Activated effector memory CD4-positive, alpha-beta T cell treated with Interleukin-2 at 50 U/mL for 16 hours (primary cell): Measurements from ENCODE around the gene CIAO1.
"Not testable (repeated sequence)": the region's sequence is repeated elsewhere in the genome, so short reads cannot be mapped to it uniquely, and the experiment has no call there.

Experiments used
- DNase-seq: peaks from one replicate; pipeline ENCODE4 v3.0.0-alpha.2; 2020

CIAO1 gene

DNA sequence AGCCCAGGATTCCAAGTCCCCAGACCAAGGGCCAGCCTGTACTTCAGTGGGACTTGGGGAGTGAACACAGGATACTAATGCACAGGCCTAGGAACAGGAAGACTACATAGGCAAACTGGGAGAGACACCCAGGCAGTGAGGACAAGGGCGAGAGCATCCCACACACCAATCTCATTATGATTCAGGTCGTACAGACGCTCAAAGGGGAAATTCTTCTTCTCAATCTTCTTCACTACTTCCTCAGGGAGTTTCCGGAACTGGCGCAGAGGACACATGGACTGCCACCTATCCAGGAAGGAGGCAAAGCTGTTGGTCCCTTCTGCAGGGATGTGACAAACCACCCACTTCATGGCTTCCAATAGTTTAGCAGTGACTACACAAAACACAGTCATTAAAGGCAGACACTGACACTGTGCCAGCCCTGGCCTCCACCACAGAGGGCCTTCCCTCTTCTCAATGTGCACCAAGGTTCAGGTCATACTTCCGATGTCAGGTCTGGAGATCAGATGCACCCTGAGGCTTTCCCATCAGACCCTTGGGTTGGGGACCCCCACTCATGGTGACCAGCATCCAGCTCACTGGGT, 21.3 kb downstream of the CIAO1 start:
- DNase-seq: no peak

- DNase-seq: no peak
These were observed 25.7 kb downstream of the CIAO1 start for GRCh38 chr2:96291751-96292150.

DNA sequence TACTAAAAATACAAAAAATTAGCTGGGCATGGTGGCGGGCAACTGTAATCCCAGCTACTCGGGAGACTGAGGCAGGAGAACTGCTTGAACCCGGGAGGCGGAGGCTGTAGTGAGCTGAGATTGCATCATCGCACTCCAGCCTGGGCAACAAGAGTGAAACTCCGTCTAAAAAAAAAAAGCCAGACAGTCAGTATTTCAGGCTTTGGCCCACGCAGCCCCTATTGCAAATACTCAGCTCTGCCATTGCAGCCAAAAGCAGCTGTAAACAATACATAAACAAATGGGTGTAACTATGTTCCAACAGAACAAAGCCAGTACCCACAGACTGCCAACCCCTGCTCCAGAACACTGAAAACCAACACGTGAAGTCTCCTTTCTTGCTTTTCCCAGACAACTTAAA, 28.2 kb downstream of the CIAO1 start:
- not testable (repeated sequence) for DNase-seq

DNA sequence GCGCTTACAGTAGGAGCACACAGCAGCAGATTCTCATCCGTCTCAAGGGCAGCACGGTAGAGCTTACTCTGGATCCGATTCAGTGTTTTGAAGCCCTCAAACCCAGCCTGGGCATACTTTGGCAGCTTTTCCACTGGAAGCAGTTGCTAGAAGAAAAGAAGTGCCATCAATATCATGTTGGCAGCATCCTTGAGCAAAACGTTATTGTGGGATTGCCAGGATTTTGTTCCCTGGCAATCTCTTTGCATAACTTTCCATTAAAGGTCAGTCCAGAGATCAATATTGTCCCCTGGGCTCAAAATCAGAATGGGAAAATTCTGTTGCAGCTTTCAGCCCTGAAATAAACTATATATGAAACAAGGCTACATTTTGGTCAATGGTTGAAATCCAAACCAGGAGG, 30.9 kb downstream of the CIAO1 start:
- no peak for DNase-seq

DNA sequence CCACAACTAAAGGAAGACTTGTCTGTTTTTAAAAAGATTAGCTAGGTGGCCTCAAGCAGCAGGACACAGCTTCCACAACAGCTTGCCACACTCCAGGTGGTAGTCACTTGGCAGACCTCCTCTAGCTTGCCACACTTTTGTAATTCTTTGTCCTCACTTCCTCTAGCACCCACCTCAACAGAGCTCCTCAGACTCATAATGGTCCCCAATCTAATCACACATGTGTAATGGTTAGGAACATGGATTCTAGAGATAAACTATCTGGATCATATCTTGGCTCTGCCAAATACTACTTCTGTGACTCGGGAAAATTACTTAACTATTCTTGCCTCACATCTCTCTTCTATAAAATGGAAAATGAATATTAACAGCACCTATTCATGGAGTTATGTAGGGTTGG, 35.8 kb downstream of the CIAO1 start:
- DNase-seq: no peak

DNA sequence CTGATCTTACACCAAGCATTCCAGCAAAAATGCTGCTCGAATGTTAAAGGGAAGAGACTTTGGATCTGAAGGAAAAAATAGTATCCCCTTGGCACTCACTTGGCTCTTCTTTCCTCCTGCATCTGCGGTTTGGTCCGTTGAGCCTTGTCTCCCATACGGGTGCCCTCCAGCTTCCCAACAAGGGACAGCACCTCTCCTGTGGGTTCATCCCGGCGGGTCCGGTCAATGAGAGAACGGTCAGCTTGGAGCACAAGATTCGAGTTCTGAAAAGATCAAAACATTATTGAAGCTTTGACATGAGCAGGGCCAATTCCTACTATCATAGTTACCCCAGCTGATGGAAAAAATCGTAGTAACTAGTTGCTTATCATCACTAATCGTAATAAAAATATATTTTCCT, 38.6 kb downstream of the CIAO1 start:
- no peak for DNase-seq

- DNase-seq: peak; percentile 85
These were observed 39.3 kb downstream of the CIAO1 start, which contains the start of gene SNRNP200 for GRCh38 chr2:96305091-96305978. Gene SNRNP200 (minus strand): TSS chr2:96305546. CDS start chr2:96305437, 109 bp downstream.

GRCh38 chr2:96305979-96306308, 39.9 kb downstream of the CIAO1 start:
- DNase-seq: no peak

DNA sequence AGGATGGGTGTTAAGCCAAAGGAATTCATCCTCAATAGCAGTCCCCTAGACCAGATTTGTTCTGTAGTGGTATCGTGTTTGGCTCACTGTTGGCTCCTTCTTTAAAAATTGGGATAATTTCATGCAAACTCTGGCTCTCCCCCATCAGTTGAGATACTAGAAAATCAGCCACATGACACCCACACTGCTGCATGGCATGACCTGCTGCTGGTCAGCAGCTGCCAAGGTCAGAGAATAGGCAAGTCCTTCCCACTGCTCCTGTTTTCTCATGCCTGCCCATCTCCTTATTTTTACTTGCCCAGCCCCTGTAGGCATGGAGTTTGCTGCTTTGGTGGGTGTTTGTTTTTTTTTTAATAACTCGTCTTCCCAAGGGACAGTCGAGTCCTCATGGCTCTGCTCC, 40.3 kb downstream of the CIAO1 start:
- no peak for DNase-seq

- DNase-seq: no peak
These were observed 42.2 kb downstream of the CIAO1 start for GRCh38 chr2:96308248-96308647.

DNA sequence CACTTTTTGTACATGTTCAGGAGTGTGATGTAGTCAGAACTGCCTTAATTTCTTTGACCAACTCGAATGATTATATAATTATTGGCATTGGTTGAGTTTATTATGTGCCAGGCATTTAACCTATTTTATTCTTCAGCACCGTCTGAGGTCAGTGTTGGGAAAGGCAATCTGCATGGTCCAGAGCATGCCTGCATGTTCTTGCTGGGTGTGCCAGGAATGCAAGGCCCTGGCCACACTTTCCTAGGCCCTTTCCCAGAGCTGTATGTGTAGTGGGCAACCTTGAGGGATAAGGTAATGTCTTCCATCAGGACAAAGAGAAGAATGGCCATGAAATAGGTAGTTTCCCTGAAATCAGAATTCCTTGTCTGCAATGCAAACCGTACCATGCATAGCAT, 49.0 kb downstream of the CIAO1 start:
- DNase-seq: no peak

GRCh38 chr2:96315400-96316071, 49.5 kb downstream of the CIAO1 start:
- DNase-seq: peak; percentile 24

- DNase-seq: no peak
These were observed 51.0 kb downstream of the CIAO1 start for GRCh38 chr2:96316999-96317398.

GRCh38 chr2:96317584-96317997, 51.6 kb downstream of the CIAO1 start:
- no peak for DNase-seq

DNA sequence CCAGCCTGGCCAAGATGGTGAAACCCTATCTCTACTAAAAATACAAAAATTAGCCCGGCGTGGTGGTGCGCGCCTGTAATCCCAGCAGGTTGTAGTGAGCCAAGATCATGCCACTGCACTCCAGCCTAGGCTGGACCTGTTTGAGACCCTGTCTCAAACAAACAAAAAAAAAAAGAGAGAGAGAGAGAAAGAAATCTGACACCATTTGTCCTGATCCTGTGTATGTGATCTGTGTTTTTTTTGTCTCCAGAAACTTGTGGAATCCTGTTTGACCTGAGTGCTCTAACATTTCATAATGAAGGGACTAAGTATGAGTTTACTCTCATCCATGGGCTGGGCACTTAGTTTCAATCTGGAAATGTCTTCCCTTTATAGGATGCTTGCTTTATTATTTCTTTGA, 52.7 kb downstream of the CIAO1 start:
- no peak for DNase-seq

DNA sequence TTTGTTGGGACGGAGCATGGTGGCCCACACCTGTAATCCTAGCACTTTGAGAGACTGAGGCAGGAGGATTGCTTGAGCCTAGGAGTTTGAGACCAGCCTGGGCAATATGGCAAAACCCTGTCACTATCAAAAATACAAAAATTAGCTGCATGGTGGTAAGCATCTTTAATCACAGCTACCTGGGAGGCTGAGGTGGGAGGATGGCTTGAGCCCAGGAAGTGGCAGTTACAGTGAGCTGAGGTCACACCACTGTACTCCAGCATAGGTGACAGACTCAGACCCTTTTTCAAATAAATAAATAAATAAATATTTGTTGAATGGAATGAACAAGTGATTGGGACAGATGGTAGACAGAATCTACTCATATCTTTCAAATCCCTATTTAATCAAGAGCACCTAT, 53.4 kb downstream of the CIAO1 start:
- no peak for DNase-seq

- no peak for DNase-seq
These were observed 54.3 kb downstream of the CIAO1 start for GRCh38 chr2:96320326-96320725.

- peak; percentile 14 for DNase-seq
These were observed 55.0 kb downstream of the CIAO1 start for GRCh38 chr2:96320728-96321622.
